GM03348 (cell line): ENCODE measurements around the gene TPP2.
A peak's percentile ranks its signal among the peaks of the same experiment; 100 is the strongest.

Source experiments
- DNase-seq: peaks from one replicate; pipeline ENCODE4 v3.0.0; 2012; ENCODE audit warnings: low spot score

The TPP2 gene

GRCh38 chr13:102657630-102658029 is 60.8 kb downstream of the TPP2 start:
- no peak for DNase-seq

- no peak for DNase-seq
Observed at GRCh38 chr13:102658660-102659059, 61.9 kb downstream of the TPP2 start.

DNA sequence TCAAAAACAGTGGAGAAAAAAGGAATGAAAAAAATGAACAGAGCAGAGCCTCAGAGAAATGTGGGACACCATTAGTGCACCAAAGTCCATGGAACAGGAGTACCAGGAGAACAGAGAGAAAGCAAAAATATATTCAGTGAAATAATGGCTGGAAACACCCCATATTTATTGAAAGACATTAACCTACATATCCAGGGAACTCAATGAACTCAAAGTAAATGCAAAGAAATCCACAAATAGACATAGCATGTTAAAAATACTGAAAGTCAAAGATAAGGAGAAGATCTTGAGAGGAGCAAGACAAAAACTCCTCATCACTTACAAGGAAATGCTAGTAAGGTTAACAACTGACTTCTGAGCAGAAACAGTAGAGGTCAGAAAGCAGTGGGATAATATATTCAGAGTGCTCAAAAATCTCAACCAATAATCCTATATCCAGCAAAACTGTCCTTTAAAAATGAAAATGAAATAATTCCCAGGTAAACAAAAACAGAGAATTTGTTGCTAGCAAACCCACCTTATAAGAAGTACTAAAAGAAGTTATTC is 62.5 kb downstream of the TPP2 start:
- DNase-seq: no peak

GRCh38 chr13:102667023-102667422 is 70.2 kb downstream of the TPP2 start:
- DNase-seq: no peak

- no peak for DNase-seq
Observed at GRCh38 chr13:102667911-102668310, 71.1 kb downstream of the TPP2 start.

DNA sequence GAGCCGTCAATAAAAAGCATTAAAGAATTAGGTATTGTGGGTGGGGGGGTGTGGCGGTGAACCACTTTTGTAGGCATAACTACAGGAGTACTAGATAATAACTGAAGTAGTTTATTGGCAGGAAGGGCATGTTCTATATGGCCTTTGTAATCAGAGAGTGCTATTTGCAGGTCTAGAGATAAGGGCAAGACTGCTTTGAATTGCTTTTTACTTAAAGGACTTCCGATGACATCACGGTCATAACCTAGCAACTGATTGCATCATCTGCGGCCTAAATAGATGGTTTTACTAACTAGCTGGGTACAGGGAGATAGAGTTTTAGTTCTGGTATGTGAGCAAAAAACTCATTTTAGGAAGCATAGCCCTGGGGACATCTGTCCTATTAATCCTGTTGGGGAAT is 73.3 kb downstream of the TPP2 start:
- DNase-seq: no peak

DNA sequence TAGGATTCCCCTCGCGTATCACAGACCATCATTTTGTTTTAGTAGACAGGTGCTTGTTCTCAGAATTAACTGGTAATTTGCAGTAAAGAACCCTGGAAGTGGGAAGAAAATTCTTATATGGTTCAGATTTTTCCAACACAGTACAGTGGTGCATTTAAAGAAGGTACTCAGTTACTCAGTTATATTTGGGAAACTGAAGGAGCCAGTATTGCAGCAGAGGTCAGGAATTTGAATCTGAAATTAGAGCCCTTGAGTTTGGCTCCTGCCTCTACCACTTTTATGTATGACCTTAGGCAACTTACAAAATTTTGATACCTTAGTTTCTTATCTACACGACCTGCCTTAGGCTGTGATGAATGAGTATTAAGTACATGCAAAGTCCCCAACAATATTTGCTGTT is 78.3 kb downstream of the TPP2 start:
- DNase-seq: no peak

GRCh38 chr13:102677122-102677521 is 80.3 kb downstream of the TPP2 start:
- no peak for DNase-seq

GRCh38 chr13:102678339-102679107 is 81.7 kb downstream of the TPP2 start:
- DNase-seq: no peak

DNA sequence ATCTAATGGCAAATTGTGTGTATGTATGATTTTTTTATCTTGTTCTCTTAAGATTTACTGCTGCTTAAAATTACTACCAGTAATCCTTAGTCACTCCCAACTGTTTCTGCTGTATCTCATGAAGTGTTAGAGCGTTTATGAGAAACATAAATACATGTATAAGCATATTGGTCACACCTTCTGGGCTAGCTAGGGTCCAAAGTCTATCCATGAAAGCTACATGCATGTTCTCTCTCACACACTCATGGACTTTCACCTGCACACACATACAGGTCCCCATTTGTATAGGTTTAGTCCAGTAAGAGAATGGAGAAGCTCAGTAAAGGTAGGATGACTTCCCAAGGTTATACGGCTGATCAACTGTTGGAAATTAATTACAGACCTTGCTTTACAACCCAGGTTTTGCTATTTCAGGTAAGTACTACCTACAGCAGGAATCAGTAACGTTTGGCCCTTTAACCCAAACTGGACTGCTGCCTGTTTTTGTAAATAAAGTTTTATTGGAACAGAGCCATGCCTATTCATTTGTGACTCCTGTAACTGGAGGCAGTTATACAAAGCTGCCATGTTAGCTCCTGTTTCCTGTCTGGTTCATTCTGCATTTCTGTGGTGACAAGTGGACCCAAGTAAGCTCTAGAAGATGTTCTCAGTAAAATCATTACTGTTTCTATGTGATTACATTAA is 82.8 kb downstream of the TPP2 start:
- no peak for DNase-seq

- no peak for DNase-seq
Observed at GRCh38 chr13:102680133-102680717, 83.4 kb downstream of the TPP2 start.

- peak; percentile 34 for DNase-seq
Observed at GRCh38 chr13:102680842-102681740, 84.3 kb downstream of the TPP2 start.

GRCh38 chr13:102682211-102682610 is 85.4 kb downstream of the TPP2 start:
- no peak for DNase-seq

DNA sequence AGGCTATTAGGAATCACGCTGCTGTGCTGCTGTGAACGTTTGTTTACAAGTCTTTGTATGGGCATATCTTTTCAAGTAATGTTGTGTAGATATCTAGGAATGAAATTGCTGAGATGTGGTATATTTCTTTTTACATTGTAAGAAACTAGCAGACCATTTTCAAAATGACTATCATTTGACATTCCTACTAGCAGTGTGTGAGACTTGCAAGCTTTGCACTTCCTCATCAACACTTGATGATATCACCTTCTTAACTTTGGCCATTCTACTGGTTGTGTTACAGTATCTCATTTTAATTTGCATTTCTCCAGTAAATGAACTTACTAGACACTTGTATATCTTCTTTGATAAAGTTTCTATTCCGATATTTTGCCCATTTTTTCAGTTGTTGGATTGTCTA is 85.9 kb downstream of the TPP2 start:
- DNase-seq: no peak

DNA sequence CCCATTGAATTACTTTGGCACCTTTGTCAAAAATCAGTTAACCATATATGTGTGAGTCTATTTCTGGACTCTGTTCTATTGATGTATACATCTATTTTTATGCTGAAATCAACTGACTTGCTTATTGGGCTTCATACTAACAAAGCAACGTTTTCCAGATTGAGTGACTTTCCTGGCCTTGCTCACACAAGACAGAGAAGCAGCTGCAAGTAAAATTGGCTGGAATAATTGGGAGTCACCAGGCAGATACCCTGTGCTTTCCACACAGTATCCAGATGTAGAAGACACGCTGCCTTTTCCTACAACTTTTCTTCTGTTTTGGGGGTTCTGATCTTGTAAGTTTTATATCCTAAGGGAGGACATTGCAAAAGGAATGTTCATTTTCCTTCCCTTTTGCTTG is 86.9 kb downstream of the TPP2 start:
- DNase-seq: no peak

DNA sequence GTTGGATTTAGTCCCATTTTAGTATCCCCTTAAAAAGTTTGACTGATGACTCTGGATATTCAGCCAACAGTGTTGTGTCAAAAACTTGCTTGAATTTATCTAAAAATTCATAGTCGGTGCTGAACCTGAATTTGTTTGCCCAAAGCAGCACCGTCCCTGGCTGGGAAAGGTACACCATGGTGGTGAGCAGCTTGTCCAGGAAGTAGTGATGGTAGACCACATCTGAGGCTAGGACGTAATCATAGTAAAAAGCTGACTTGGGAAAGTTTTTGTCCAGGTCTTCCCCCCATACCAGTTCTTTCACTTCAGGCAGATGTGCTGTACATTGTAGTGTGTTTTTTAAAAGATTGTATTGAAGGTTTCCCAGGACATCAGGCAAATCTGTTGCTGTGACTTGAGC is 89.2 kb downstream of the TPP2 start:
- no peak for DNase-seq

GRCh38 chr13:102687520-102687919 is 90.7 kb downstream of the TPP2 start:
- DNase-seq: no peak

DNA sequence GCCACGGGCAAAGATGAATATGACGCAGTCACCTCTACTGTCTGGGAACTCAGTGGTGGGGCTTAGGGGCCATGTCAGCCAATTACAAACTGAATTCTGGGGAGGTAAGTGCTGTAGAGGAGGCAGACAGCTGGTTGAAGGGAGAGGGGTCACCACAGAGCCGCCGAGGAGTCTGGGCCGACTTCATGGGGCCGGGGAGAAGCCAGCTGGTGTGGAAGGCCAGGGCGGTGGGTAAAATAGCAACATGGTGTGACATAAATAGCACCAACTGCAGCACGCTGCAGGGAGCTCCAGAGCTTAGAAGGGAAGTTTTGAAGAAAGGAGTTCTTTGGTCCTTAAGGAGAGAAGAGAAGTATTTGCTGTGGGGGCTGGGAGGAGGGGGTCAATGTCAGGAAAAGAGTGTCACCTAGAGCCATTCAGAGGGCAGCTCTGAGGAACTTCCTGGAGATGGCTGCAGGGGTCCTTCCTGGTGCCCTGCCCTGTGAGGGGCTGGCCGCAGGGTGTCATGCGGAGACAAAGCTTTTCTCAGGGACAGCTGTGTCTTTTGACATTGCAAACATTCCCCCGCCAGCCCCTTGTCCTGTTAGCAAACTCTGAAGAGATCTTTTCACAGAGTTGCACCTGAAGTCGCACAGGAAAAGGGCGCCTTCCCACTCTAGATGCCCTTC is 91.7 kb downstream of the TPP2 start:
- DNase-seq: no peak

GRCh38 chr13:102690883-102691282 is 94.1 kb downstream of the TPP2 start:
- no peak for DNase-seq

DNA sequence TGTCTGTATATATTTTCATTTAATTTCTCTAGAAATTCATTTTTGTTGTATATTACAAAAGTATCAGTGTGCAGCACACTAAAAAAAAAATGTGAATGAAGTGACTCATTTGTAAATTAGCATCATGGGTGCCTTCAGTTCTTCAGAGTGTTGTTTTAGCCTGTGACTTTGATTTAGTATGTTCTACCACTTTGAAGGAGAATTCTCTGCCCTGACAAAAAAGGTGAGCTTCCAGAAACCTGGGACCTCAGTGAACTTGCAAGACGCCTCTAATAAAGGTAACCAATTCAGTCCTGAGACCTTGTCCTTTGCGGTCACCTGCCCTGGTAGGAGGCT is 95.7 kb downstream of the TPP2 start:
- DNase-seq: no peak

GRCh38 chr13:102693250-102693649 is 96.5 kb downstream of the TPP2 start:
- DNase-seq: no peak

GRCh38 chr13:102693776-102694175 is 97.0 kb downstream of the TPP2 start:
- DNase-seq: peak; percentile 56
